K562 (cell line): ENCODE results near the gene HSPA2. TPM values are rescaled to one million over a fixed set of nuclear protein-coding genes. Genes with fewer than 3 reads are reported as not detected.

Experiments used
- ATAC-seq: fragments of 200-7000 bp; cut with Tn5 transposase; 3 replicates; pipeline ENCODE4 v1.9.1; 2020; ENCODE audit warnings: moderate library complexity
- BruUV-seq: library from RNA; stranded (reverse); fragments of 400-500 nt; replicated peaks from 2 replicates; lab custom pipeline; 2021; lab: Mats Ljungman, UMichigan
- CTCF ChIA-PET: fragments of 300-600 bp; formaldehyde crosslinking; extraction: SDS; loops from one replicate; lab custom pipeline; 2021; ENCODE audit warnings: low intra/inter-chr PET ratio; lab: Yijun Ruan, JAX
- POLR2A ChIA-PET: fragments of 300-600, 350-650 bp; sonication (Branson Sonifier 250); formaldehyde crosslinking; extraction: SDS; loops from one replicate; lab custom pipeline; 2021; ENCODE audit warnings: antibody characterized with exemption, inconsistent platforms; lab: Yijun Ruan, JAX
- DNase-seq, 4 experiments: peaks; one replicate each; pipeline versions ENCODE4 v3.0.0 to v3.0.0-alpha.2; 2011 to 2018; ENCODE audit warnings: low spot score in 3 of 4, mixed read lengths in 3 of 4; ENCODE audit errors: extremely low read depth in 1 of 4
- FAIRE-seq: peaks from 2 replicates; lab custom pipeline; 2011; peaks lifted over from hg19 to GRCh38; lab: Jason Lieb, UNC
- H2AFZ ChIP-seq: 2 replicates; pipeline ENCODE4 v1.6.0; 2011; ENCODE audit warnings: low read depth, low read length, control low read depth, inconsistent platforms
- H3K27ac ChIP-seq: fragments of 200-600 bp; 3 replicates; pipeline ENCODE4 v1.8.0; 2011; ENCODE audit warnings: low read depth, mild to moderate bottlenecking, control low read depth, inconsistent platforms, low read length, moderate library complexity, mixed read lengths; ENCODE audit errors: extremely low read depth
- H3K27me3 ChIP-seq, 2 experiments: fragments of 300-600 bp in 1 of 2; 2 replicates in 1 of 2; 3 replicates in 1 of 2; pipeline versions ENCODE4 v1.6.0 to v1.8.0; 2011; ENCODE audit warnings: inconsistent platforms in 2 of 2, low read length in 2 of 2, mild to moderate bottlenecking in 1 of 2, mixed read lengths in 1 of 2, moderate library complexity in 1 of 2; ENCODE audit not compliant: control insufficient read depth in 2 of 2, insufficient read depth in 2 of 2
- H3K36me3 ChIP-seq: fragments of 300-600 bp; 3 replicates; pipeline ENCODE4 v1.8.0; 2011; ENCODE audit warnings: mild to moderate bottlenecking, low read length, inconsistent platforms; ENCODE audit not compliant: control insufficient read depth, insufficient read depth
- H3K4me1 ChIP-seq, 2 experiments: fragments of 200-600 bp in 1 of 2; replicated peaks in 1 of 2; 2 replicates in 1 of 2; 3 replicates in 1 of 2; pipeline versions ENCODE4 v1.5.1 to v1.8.0; 2011; ENCODE audit warnings: inconsistent platforms in 2 of 2, low read length in 2 of 2, mild to moderate bottlenecking in 1 of 2, mixed read lengths in 1 of 2, moderate library complexity in 1 of 2; ENCODE audit not compliant: control insufficient read depth in 2 of 2, insufficient read depth in 2 of 2
- H3K4me2 ChIP-seq: 2 replicates; pipeline ENCODE4 v1.6.1; 2011; ENCODE audit warnings: low read length, control low read depth, inconsistent platforms, mixed read lengths; ENCODE audit not compliant: insufficient read depth
- H3K4me3 ChIP-seq: fragments of 200-600 bp; sonication (generic), shearing (Covaris generic); 2 replicates; pipeline ENCODE4 v1.5.1; 2016; ENCODE audit warnings: control low read depth, inconsistent platforms
- H3K79me2 ChIP-seq: fragments of 200-600 bp; 3 replicates; pipeline ENCODE4 v1.8.0; 2011; ENCODE audit warnings: low read length, inconsistent platforms; ENCODE audit not compliant: control insufficient read depth, insufficient read depth
- H3K9ac ChIP-seq, 2 experiments: 2 replicates each; pipeline versions ENCODE4 v1.6.0 to v1.6.1; 2011; ENCODE audit warnings: low read depth in 2 of 2, low read length in 2 of 2, control low read depth in 1 of 2, inconsistent platforms in 1 of 2, mild to moderate bottlenecking in 1 of 2, mixed read lengths in 1 of 2; ENCODE audit not compliant: insufficient read depth in 1 of 2
- H3K9me1 ChIP-seq: one replicate; pipeline ENCODE4 v1.6.0; 2011; ENCODE audit warnings: inconsistent platforms, mild to moderate bottlenecking, low read length, moderate library complexity; ENCODE audit not compliant: control insufficient read depth, insufficient read depth
- H3K9me3 ChIP-seq: replicated peaks from 2 replicates; pipeline ENCODE4 v1.5.1; 2011; ENCODE audit warnings: low read depth, low read length, inconsistent platforms; ENCODE audit not compliant: control insufficient read depth, insufficient read depth
- H4K20me1 ChIP-seq: replicated peaks from 2 replicates; pipeline ENCODE4 v1.6.1; 2011; ENCODE audit warnings: low read length, inconsistent platforms, mixed read lengths; ENCODE audit not compliant: control insufficient read depth, insufficient read depth
- CTCF ChIP-seq, 3 experiments: IDR thresholded peaks in 2 of 3; conservative IDR thresholded peaks in 1 of 3; 2 replicates each; pipeline ENCODE4 v1.5.1; 2011 to 2012; ENCODE audit warnings: low read length in 3 of 3, mild to moderate bottlenecking in 3 of 3, control low read depth in 2 of 3, improper control_type of control experiment in 1 of 3, inconsistent platforms in 1 of 3, low read depth in 1 of 3, mixed read lengths in 1 of 3, moderate library complexity in 1 of 3; ENCODE audit not compliant: insufficient read depth in 2 of 3
- DNMT1 ChIP-seq: fragments of 450-650 bp; IDR thresholded peaks from 2 replicates; pipeline ENCODE4 v1.6.1; 2016; ENCODE audit warnings: antibody characterized with exemption, mild to moderate bottlenecking
- EGR1 ChIP-seq: fragments of 450-650 bp; conservative IDR thresholded peaks from 2 replicates; pipeline ENCODE4 v1.6.1; 2017; ENCODE audit warnings: mild to moderate bottlenecking
- FOXP1 ChIP-seq: sonication (generic); formaldehyde crosslinking; IDR thresholded peaks from 2 replicates; pipeline ENCODE4 v1.8.0; 2022; ENCODE audit warnings: mild to moderate bottlenecking, missing genetic modification reagents
- HDAC6 ChIP-seq: IDR thresholded peaks from 2 replicates; pipeline ENCODE4 v1.6.1; 2012; ENCODE audit warnings: low read depth, mild to moderate bottlenecking, control low read depth, inconsistent platforms, low read length, moderate library complexity
- LCOR ChIP-seq: sonication (generic); formaldehyde crosslinking; IDR thresholded peaks from 2 replicates; pipeline ENCODE4 v1.8.0; 2022; ENCODE audit warnings: mild to moderate bottlenecking, missing genetic modification reagents
- LEF1 ChIP-seq: fragments of 450-650 bp; IDR thresholded peaks from 2 replicates; pipeline ENCODE4 v1.6.1; 2016; ENCODE audit warnings: mild to moderate bottlenecking
- NCOA1 ChIP-seq: fragments of 450-650 bp; IDR thresholded peaks from 2 replicates; pipeline ENCODE4 v1.6.1; 2016; ENCODE audit warnings: low read depth
- NCOA2 ChIP-seq, 2 experiments: fragments of 450-650 bp; IDR thresholded peaks; 2 replicates each; pipeline ENCODE4 v1.6.1; 2018; ENCODE audit warnings: mild to moderate bottlenecking in 2 of 2, moderate library complexity in 1 of 2; ENCODE audit not compliant: partially characterized antibody in 2 of 2
- NFRKB ChIP-seq: fragments of 450-650 bp; IDR thresholded peaks from 2 replicates; pipeline ENCODE4 v1.6.1; 2016; ENCODE audit warnings: low read depth
- NRF1 ChIP-seq, 2 experiments: fragments of 450-650 bp; IDR thresholded peaks in 1 of 2; conservative IDR thresholded peaks in 1 of 2; 2 replicates each; pipeline ENCODE4 v1.6.1; 2014; ENCODE audit warnings: mild to moderate bottlenecking in 2 of 2
- PATZ1 ChIP-seq: fragments of 250-450 bp; sonication (Bioruptor Pico); IDR thresholded peaks from 2 replicates; pipeline ENCODE4 v1.5.0; 2020; ENCODE audit warnings: mild to moderate bottlenecking, borderline replicate concordance
- SIX5 ChIP-seq, 2 experiments: IDR thresholded peaks; 2 replicates each; pipeline ENCODE4 v1.6.1; 2011; ENCODE audit warnings: low read length in 2 of 2, borderline replicate concordance in 1 of 2, low read depth in 1 of 2, mild to moderate bottlenecking in 1 of 2, moderate library complexity in 1 of 2; ENCODE audit not compliant: insufficient read depth in 1 of 2
- ZNF717 ChIP-seq: fragments of 250-450 bp; sonication (Bioruptor Pico); IDR thresholded peaks from 2 replicates; pipeline ENCODE4 v1.5.0; 2021
- WGBS: fragments of 100-300 bp; shearing (Covaris generic); methylation state at CpG from one replicate; pipeline ENCODE4 v1.1.6; 2016; ENCODE audit warnings: low coverage, mixed read lengths; ENCODE audit not compliant: insufficient coverage; ENCODE audit errors: missing lambda C conversion rate; 5-methylcytosine and 5-hydroxymethylcytosine counted together
- in situ Hi-C: fragments of 300-500 bp; cut with MboI; formaldehyde crosslinking; loops from 4 replicates; pipeline ENCODE4 v1.15.0; 2018; ENCODE audit warnings: inconsistent platforms, mixed read lengths
- intact Hi-C: fragments of 100-400 bp; cut with micrococcal nuclease; formaldehyde crosslinking; loops from 2 replicates; pipeline ENCODE4 v1.14.2; 2022
- polyA plus RNA-seq, 8 experiments: library from polyadenylated mRNA; depleted of rRNA in 4 of 8; stranded (reverse) in 5 of 8; unstranded in 3 of 8; fragments of >200 nt; fragmentation: Nextera tagmentation in 2 of 8; fragmentation: Illumina TruSeq in 1 of 8; extraction: Ambion mirVana in 2 of 8; extraction: Trizol in 1 of 8; gene quantifications; 2 replicates each; pipeline versions ENCODE4 v1.2.1 to v1.2.3, GENCODE V29; 2011 to 2014; ENCODE audit warnings: inconsistent platforms in 1 of 8, missing spikeins in 1 of 8
- total RNA-seq, 7 experiments: library from RNA; depleted of rRNA in 6 of 7; stranded (reverse); fragments of >200 nt in 6 of 7; fragmentation: Illumina TruSeq in 2 of 7; extraction: Trizol in 2 of 7; gene quantifications; 2 replicates each; pipeline versions ENCODE4 v1.2.1 to v1.2.3, GENCODE V29; 2011 to 2021; ENCODE audit warnings: low replicate concordance in 1 of 7
- TF ChIP-seq, protein P1 (sequence below): fragments of 250-450 bp; sonication (Bioruptor Pico); IDR thresholded peaks from 2 replicates; pipeline ENCODE4 v1.5.0; 2021

Gene HSPA2
- total and polyA plus RNA-seq, 9 of the 15 experiments (the other 6 are each of a cell fraction or from before 2014, with no cell fraction given), result not detected

GRCh38 chr14:64513271-64513670 is 27.3 kb upstream of the HSPA2 start:
- TF ChIP-seq NFRKB, result no peak
- no peak for TF ChIP-seq ZNF717 (CRISPR knock-in tag)
- no peak for TF ChIP-seq NRF1 (conservative IDR thresholded peaks at IDR 0.05 in 1 of 2, IDR thresholded peaks at IDR 0.05 in 1 of 2)
- TF ChIP-seq, protein P1, sequence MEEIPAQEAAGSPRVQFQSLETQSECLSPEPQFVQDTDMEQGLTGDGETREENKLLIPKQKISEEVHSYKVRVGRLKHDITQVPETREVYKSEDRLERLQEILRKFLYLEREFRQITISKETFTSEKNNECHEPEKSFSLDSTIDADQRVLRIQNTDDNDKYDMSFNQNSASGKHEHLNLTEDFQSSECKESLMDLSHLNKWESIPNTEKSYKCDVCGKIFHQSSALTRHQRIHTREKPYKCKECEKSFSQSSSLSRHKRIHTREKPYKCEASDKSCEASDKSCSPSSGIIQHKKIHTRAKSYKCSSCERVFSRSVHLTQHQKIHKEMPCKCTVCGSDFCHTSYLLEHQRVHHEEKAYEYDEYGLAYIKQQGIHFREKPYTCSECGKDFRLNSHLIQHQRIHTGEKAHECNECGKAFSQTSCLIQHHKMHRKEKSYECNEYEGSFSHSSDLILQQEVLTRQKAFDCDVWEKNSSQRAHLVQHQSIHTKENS, result no peak
- no peak for TF ChIP-seq DNMT1
- no peak for TF ChIP-seq NCOA1
- TF ChIP-seq HDAC6, result no peak
- TF ChIP-seq SIX5 (IDR thresholded peaks at IDR 0.05; ENCODE audit: borderline replicate concordance in 1 of 2, insufficient read depth in 1 of 2, low read depth in 1 of 2, low read length in 2 of 2), result no peak
- TF ChIP-seq LEF1, result no peak
- no peak for TF ChIP-seq FOXP1 (CRISPR knock-in tag)
- no peak for TF ChIP-seq NCOA2 (IDR thresholded peaks at IDR 0.05; ENCODE audit: partially characterized antibody in 2 of 2)
- no peak for TF ChIP-seq CTCF (IDR thresholded peaks at IDR 0.05 in 2 of 3, conservative IDR thresholded peaks at IDR 0.05 in 1 of 3; ENCODE audit: insufficient read depth in 2 of 3, low read depth in 1 of 3, low read length in 3 of 3)
- no peak for TF ChIP-seq LCOR (CRISPR knock-in tag)
- no peak for TF ChIP-seq EGR1
- no peak for TF ChIP-seq PATZ1
- intact Hi-C loops, result no loop called here

More at GRCh38 chr14:64513271-64513670, 27.3 kb upstream of the HSPA2 start:
- in situ Hi-C loops, result no loop called here
- FAIRE-seq (no peak), ATAC-seq (no peak), DNase-seq (no peak)
- Histone ChIP-seq H2AFZ (no peak overlapping the region), H3K4me3 (no peak overlapping the region), H3K4me1 (peaks cover 0 to 19% of the 10 kb centered on the region in 2 experiments; a peak in 3 of 5 replicates), H3K9me3 (no peaks in the 10 kb centered on the region), H3K9me1 (no peaks in the 10 kb centered on the region), H3K27me3 (no peaks in the 10 kb centered on the region), H3K4me2 (no peak overlapping the region), H4K20me1 (no peaks in the 10 kb centered on the region), H3K79me2 (peaks cover 27% of the 10 kb centered on the region), H3K27ac (no peak overlapping the region), H3K36me3 (no peaks in the 10 kb centered on the region), H3K9ac (no peak overlapping the region)
- ChIA-PET POLR2A (no interaction called here), CTCF (no interaction called here)
- 59% methylated on average over 2 of the region's 2 CpGs for WGBS
- no TSS peak for BruUV-seq
